Activated CD8-positive, alpha-beta memory T cell treated with anti-CD3 and anti-CD28 coated beads for 1 hour (primary cell): ENCODE data around the gene C10orf90.

ENCODE experiments used
- DNase-seq, 2 donors: peaks; one replicate each; pipeline ENCODE4 v3.0.0-alpha.2; 2020; ENCODE audit warnings: low read depth in 1 of 2; ENCODE audit errors: extremely low read depth in 1 of 2

Gene C10orf90

GRCh38 chr10:126468876-126469643 lies 201.4 kb downstream of the C10orf90 start:
- DNase-seq = no peak

DNA sequence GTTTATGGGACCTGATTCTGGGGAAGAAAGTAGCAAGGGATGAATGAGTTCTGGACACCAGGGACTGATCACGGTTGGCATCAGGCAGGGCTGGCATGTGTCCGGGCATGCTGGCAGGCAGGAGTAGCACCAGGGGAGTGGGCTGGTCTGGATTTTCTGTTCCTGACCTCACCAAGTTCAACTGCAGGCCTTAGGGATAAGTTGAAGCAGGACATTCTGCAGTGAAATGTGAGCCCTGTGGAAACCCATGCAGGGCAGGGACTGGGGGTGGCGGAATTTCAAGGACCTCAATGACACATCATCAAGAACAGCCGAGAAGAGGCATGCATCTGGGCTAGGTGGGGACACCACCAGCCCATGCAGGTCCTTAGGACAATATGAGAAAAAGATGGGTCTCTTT lies 202.0 kb downstream of the C10orf90 start:
- no peak for DNase-seq

DNA sequence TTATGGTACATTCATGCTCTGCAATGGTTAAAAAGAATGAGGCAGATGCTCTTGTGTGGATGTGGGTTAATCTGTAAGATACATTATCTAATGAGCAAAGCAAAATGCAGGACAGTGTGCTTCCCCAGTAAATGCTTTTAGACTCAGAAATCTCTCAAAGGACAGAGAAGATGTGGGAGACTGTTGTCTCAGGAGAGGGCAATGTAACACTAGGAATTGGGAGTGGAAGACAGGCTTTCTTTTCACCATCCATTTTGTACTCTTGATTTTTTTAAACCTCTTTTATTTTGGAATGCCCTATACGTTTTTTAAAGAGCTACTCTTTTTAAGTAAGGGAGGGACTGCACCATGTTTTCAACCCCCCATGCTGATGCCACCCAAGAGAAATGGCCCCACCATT lies 204.7 kb downstream of the C10orf90 start:
- no peak for DNase-seq

GRCh38 chr10:126463286-126463685 lies 207.2 kb downstream of the C10orf90 start:
- DNase-seq = no peak

GRCh38 chr10:126461289-126461940 lies 209.1 kb downstream of the C10orf90 start:
- DNase-seq = no peak

- no peak for DNase-seq
Observed at GRCh38 chr10:126459878-126460481, 210.5 kb downstream of the C10orf90 start.

GRCh38 chr10:126459032-126459831 lies 211.3 kb downstream of the C10orf90 start:
- no peak for DNase-seq

DNA sequence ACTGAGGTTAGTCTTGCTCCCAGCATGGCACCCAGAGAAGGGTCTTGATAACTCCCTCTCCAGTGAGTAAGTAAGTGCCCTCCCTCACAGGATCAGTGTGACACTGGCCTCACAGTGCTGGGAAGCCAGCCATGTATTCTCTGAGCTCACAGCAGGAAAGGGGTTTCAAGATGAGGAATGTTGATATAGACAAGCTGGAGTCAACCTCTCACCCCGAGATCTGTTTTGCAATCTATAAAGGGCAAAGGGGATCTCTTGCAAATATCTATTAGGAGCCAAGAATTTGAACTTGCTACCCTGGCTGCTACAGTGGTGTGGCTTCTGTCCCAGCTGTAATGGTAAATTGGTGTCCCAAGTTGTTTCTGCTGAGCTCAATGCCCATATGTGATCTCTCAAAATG lies 212.0 kb downstream of the C10orf90 start:
- DNase-seq = no peak

- DNase-seq = no peak
Observed at GRCh38 chr10:126456632-126457031, 213.9 kb downstream of the C10orf90 start.

DNA sequence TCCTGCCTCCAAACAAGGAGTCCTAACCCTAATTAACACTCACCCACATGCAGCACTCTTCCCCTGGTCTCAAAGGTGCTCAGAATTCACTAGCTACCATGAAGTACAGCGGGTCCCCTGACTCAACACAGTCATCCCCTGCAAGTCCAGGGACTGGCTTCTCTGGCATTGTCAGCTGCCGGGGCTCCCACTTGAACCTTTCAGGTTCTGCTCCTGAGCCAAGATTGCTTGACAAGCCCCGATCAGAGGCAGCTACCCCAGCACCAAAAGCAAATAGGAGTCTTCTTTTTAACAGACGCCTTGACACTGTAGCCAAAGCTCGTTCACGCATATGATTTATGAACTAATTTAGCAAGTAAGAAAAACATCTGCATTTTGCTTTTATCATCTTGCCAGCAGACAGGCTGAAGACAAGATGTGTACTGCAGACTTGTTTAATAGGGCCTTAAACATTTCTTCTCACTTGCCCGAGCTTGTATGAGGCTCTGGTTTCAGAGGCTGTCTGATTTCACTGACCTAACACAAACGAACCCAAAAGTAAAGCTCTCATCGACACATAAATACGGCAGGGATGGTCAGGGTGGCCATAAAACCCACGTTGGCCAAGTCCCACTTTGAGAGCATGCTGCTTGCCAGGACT lies 214.6 kb downstream of the C10orf90 start:
- no peak for DNase-seq

DNA sequence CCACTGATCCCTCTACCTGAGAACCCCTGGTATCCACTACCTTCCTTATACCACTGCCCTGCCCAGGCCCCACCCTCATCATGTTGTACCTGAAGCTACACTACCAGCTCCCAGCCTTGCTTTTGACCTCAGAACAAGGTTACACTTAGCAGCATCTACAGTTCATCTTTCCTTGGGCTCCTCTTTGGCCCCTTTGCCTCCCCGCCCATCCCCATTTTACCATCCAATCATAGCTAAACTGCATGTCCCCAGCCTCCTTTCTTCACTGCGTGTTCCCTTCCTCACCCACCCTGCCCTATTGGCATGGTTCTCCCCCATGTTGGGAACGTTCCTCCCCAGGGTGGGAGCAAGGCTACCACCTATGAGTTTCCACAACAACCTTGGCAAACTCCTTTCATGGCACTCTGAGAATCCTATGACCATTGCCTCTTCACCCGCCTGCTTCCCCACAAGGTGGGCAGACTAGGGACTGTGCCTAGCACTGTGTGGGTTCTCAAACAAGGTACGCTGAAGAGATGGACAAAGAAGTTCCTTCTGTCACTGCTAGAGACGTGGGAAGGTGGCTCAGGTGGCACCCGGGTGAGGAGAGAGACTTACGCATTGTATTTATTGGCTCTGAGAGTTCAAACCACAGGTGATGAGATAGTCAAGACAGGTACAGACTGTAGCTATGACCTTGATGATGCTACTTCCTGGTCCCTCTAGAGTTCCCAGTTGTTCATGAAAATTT lies 215.3 kb downstream of the C10orf90 start:
- DNase-seq = no peak

GRCh38 chr10:126454045-126454751 lies 216.3 kb downstream of the C10orf90 start:
- no peak for DNase-seq

DNA sequence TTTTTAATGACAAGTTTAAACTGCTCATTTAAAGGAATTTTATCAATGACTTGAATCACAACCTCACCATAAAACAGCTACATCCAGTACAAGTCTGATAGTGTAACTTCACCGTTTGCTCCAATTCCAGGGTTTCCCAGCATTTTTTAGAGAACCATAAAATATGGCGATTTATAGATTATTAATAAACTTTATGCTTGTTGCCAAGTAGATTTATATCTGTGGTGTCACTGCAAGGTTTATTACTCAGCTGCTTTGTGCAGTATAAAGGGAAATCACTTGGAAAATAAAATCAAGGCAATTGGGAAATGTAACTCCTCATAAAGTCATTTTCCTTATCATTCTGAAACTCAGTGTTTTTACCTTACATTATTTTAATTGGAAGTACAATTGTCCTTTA lies 218.2 kb downstream of the C10orf90 start:
- DNase-seq = no peak

DNA sequence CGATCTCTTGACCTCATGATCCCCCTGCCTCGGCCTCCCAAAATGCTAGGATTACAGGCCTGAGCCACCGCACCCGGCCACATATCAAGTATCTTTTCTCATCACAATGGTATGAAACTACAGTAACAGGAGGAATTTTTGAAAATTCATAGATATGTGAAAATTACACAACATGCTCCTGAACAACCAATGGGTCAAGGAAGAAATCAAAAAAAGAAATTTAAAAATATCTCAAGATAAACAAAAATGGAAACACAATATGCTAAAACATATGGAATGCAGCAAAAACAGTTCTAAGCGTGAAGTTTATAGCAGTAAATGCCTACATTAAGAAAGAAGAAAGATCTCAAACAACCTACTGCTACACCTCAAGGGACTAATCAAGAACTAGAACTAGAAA lies 222.4 kb downstream of the C10orf90 start:
- DNase-seq = no peak

GRCh38 chr10:126439942-126440341 lies 230.6 kb downstream of the C10orf90 start:
- DNase-seq = no peak

GRCh38 chr10:126438407-126438783 lies 232.1 kb downstream of the C10orf90 start:
- no peak for DNase-seq

DNA sequence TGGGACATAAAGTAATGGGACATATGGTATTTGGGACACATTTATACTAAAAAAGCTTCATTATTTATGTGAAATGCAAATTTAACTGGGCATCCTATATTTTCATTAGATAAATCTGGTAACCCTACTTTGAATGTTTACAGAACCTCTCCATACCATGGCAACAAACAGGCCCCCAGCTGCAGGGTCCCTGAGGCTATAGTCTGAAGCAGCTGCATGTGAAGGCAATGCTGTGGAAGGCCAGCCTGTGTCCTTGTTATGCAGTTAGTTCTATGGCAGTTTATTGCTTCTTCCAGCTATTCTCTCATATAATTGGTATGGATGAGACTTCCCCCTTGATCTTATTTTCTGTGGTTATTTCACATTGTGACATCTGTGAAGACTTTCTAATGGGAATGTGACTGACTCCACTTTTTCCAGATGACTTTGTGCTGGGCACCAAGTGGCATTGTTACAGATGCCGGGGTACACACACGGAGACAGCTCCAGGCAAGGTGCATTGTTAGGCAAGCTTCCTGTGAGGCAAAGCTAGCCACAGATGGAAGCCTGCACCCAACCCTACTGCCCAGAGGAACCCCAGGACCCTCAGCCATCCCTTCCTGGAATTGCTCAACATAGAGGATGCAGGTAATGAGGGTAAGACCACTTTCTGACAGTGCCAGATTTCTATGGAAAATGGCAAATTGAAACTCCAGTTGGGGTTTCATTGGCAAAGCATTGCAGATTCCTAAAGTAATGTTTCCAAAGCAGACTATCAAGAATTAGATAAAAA lies 232.7 kb downstream of the C10orf90 start:
- DNase-seq = no peak

- no peak for DNase-seq
Observed at GRCh38 chr10:126434235-126434634, 236.3 kb downstream of the C10orf90 start.

GRCh38 chr10:126433351-126433750 lies 237.1 kb downstream of the C10orf90 start:
- DNase-seq = no peak
